GM15510 (cell line): Measurements from ENCODE around the gene FRS2.

ENCODE experiments used
- POLR2A ChIP-seq: IDR thresholded peaks from 3 replicates; pipeline ENCODE4 v1.6.1; 2011; ENCODE audit warnings: borderline replicate concordance; ENCODE audit not compliant: insufficient read length; ENCODE audit errors: extremely low read depth

FRS2 gene

DNA sequence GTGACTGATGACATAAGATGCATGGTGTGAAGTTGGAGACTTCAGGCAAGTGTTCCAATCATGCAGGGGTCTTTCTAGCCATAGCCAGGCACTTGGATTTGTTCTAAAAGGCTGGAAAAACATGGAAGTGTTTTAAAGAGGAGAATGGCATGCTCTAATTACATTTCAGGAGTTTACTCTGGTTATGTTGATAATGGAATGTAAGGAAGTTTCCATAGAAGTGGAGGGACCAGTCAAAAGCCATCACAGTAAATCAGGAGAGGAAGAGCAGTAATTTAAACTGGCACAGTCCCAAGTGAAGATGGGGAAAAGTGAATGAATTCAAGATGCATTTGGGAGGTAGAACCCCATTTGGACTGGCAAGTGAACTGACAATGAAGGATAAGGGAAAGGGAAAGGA is 13.9 kb upstream of the FRS2 start:
- no peak for TF ChIP-seq POLR2A

DNA sequence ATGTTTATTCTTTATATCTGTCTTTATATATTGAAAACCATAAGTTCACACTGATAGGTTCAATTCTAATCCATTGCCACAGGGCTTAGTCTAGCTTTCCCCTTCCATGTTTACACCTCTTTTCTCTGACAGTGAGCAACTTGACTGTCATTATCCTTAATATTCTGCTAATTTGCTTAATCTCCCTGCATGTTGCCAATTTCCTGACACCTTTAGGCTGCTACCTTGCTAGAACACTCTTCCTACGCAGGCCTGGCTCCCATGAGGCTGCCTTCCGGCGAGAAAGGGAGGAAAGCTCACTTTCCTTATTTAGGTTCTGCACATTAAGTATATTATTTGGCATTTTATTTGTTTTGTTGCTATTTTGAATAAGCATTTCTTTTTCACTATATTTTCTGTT is 12.8 kb upstream of the FRS2 start:
- TF ChIP-seq POLR2A = no peak

DNA sequence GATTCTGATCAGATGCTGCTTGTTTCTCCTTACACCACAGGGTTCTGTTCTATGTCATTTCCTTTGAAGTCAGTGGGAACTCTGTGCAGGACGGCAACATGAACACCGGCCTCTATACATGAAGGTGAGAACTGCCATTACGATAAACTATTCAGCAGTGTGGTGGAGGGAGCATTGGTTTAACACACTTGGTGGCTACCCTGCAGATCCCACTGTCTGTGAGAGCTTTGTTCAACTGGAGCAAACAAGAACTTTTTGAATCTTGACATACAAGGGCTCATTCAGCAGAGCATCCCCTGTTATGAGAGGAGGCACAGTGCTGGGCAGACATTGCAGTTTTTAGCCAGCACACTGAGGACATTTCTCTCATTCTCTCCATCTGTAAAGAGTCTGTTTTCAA is 10.7 kb upstream of the FRS2 start:
- no peak for TF ChIP-seq POLR2A

DNA sequence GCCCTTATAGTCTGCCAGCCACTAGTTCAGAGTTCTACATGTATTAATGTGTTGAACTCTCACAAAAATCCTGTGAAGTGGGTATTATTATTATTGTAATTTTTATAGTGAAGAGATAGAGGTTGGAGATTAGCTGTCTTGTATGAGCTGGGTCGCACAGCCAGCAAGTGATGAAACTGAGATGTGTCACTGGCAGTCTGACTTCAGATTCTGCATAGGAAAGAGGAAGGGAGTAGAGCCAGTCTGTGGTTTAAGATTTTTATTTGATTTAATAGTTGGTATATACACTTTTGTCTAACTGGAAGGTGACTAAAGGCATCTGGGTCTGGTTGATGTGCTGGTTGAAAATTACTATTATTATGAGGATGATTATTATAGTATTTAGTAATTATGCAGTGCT is 5.8 kb upstream of the FRS2 start:
- TF ChIP-seq POLR2A = no peak

DNA sequence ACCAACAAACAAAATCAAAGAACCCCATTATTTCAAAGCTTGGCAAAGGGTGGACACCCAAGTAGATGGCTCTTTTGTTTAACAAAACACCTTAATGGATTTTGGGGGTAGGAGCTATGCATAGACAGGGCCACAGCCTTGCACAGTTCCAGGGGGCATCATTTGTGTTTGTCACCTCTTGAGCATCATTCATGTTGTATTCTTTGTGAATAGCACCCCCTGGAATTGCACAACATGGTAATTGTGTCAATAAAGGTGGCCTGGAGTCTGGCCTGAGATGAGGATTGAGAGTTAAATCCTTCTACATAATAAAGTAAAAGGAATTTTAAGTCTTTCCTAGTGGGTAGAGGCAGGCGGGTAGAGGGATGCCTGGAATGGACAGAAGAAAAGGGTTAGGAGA is 3.3 kb upstream of the FRS2 start:
- no peak for TF ChIP-seq POLR2A

DNA sequence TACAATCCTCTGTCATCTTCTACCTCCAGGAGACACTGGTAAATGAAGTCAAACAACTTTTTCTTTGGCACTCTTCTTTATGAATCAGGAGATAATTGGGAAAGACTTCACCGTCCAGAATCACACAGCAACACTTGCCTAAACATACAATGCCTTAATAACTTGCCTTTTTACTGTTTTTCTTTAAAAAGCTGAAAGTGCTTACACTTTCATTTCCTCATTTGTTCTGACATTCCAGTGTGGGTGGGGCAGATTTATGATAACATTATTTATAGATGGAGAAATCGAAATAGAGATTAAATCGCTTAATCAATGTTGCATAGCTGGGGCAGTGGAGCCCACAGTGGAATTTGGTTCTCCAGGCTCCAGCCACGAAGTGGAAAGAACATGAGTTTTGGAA is 2.8 kb upstream of the FRS2 start:
- no peak for TF ChIP-seq POLR2A

DNA sequence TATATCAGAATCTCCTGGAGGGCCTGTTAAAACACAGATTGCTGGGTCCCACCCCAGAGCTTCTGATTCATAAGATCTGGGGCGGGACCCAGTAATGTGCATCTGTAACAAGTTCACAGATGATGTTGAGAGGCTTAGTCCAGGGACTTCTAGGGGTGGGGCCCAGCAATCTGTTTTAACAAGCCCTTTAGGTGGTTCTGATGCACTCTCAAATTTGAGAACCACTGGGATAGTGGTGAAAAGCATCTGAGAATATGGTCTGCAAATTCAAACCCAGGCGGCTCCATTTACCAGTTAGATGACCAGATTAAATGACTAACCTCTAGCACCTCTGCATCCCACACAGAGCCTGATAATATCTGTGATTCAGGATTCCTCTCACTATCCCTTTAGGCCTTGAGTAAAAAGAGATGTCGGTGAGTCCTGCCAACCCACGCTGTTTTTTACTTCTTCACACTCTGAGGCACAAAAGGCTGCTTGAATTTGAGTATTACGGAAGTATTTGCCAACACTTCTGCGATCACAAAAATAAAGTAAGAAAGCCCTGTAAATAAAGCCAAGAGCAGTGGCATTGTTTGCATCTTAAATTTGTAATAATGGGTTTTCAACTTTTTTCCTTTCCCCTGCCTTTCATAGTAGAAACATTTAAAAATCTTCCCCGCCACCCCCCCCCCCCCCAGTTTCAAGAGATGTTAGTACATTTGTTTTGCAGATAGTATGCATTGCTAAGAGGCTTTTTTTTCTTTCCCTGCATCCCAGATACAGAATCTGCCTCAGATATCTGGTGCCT is 1.8 kb upstream of the FRS2 start:
- no peak for TF ChIP-seq POLR2A

DNA sequence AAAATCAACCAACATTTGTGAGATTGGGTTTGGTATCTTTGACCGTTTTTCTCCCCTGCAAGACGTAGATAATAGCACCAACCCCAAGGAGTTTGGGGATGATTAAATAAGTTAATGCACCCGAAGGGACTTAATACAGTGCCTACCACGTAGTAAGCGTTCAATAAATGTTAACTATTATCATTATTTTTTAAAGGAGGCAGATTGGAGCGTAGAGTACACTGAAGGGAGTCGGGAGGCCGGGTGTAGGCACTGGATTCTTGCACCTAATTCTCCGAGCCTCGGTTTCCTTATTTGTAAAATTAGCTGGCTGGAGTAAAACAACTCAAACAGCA is 367 bp upstream of the FRS2 start:
- TF ChIP-seq POLR2A = no peak

DNA sequence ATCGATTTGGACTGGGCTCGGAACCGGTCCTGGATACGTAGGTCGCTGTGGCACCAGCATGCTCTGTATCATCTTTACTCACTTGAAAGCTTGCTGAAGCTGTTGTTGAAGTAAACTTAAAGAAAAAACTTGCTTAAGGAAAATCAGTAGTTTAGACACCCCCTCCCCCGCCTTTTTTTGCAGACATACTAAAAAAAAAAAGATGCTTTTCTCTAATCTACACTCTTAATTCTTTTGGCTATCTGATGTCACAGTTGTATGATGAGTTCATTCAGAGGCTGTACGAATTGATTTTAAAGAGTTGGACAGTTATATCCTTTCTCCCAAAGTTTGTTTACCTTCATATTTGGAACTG is 865 bp downstream of the FRS2 start:
- TF ChIP-seq POLR2A = no peak

DNA sequence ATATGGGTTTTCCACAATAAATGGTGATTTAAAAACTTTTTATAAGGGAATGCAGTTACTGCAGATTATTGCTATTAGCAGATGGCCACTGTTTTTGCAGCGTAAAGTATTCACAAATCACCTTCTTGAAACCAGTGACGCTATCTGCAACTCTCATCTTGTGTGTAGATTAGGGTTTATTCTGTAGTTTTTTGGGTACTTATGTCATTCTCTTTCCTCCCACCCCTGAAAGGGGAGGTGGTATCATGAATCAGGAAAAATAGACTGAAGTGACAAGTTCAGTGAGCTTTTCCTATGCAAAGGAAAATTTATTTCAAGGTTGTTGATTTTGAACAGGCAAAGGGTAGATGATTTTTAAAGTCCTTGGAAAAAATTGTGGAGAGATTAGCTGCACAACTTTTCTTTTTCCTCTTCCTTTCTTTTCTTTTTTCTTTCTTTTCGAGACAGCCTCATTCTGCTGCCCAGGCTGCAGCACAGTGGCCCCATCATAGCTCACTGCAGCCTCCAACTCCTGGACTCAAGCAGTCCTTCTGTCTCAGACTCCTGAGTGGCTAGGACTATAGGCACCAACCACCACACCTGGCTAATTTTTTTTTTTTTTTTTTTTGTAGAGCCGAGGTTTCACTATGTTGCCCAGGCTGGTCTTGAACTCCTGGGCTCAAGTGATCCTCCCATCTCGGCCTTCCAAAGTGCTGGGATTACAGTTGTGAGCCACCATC is 1.6 kb downstream of the FRS2 start:
- no peak for TF ChIP-seq POLR2A

DNA sequence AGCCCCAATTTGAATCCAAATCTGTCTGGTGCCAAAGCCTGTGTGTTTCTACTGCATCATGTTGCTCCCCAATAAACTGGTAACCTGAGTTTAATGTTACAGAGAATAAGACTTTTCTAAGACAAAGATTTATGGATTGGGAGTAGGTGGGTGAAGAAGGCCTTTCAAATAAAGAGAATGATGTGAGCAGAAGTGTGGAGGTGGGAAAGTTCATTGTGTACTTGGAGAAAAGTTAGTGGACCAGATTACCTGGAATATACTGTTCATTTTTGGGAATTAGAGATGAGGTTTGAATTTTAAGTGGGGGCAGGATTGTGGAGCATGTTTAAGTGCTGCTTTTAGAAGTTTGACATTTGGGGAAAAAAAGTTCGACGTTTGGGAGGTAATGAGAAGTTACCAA is 3.1 kb downstream of the FRS2 start:
- TF ChIP-seq POLR2A = no peak

DNA sequence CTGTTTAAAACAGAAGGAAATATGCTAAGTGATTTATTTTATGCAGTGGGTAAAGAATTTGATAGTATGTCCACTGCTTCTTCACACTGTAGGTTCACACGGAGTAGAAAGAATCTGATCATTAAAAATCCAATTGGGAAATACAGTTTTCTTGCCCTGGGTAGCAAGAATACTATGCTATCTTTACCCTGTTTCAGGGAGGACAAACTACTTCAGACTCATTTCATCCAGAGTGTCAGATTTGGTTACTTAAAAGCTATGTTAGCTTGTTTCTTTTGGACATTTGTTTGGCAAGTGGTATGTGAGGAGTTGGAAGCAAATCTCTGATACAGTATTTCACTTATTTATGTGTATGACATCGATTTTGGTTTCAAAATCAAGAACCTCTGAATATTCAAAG is 4.3 kb downstream of the FRS2 start:
- TF ChIP-seq POLR2A = no peak

DNA sequence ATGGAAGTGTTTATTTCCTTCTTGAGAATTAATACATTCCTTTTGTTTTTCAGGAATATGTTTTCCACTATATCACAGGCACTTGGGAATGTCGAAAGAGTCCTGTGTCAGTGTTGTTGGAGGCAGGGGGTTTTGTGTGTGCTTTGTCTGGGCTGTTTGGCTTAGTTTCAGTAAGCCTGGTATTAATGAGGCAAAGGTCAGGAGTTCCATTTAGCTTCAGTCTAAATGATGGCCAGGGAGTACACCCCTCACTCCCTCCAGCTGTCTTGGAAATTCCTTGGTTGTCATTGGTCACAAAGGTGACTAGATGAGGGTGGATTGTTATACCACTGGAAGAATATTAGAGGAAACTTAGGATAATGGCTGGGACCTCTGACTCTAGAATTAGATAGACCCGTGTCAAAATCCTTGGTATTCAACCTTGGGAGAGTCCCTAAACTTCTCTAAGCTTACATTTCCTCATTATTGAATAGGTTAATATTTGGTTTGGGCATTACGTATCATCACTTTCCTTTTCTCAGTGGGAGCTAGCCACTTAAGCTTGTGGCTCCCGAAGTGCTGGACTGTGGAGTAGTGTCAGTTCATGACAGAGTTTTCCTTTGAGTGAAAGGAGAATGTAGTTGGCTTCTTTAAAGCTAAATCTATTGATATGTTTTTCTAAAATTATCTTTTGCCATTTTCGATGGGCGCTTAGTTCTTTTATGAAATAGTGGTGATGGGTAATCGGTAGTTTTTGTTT is 5.2 kb downstream of the FRS2 start:
- TF ChIP-seq POLR2A = no peak

DNA sequence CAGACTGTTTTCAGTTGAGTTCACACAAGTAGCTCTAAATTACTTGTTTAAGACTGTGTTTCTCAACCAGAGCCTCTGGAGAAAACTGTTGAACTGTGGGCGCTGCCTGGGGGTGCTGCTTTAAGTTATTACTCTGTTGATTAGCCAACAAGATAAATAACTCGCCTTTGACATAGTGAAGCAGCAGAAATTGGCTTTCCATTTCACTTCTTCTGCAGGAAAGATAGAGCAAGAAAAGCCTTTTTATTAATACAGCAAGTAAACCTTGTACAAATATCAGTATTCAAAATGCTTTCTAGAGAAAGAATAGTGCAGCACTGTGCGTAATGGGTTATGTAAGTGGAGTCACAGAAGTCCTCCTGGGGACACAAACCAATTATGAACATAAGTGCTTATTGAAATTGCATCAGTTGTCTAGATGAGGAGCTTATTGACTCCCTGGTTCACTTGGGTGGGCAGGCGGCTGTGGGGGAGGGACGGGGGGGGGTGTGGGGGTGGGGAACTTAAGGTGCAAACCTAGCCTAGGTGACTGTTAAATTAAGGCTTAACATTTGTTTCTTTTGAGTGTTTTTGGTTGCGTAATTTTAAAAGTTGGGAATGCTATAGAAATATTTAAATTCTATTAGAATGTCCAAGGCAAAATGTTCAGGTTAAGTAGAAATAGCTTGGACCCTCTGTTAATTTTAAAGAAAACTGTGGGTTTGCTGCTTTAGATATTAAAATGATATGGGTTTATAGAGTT is 6.3 kb downstream of the FRS2 start:
- TF ChIP-seq POLR2A = no peak

DNA sequence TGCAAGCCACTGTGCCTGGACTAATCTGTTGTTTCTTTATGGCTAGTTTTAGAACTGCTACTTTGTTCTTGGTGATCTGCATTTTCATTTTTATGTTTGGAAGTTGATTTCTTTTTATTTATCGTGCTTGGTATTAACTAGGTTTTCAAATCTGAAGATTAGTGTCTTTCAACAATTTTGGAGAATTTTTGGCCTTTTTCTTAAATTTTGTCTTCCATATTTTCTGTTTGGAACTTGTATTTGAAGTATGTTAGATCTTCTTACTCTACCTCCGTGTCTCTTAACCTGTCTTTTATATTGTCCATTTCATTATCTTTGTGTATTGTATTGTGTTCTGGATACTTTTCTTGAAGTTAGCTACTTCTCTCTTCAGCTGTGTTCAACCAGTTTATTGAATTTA is 9.5 kb downstream of the FRS2 start:
- no peak for TF ChIP-seq POLR2A
